GM18511 (cell line): Measurements from ENCODE around the gene PTOV1.

Experiments used
- ATAC-seq: cut with Tn5 transposase; IDR thresholded peaks from one replicate; pipeline ENCODE4 v1.9.1; 2021; ENCODE audit warnings: mild to moderate bottlenecking, moderate library complexity; ENCODE audit not compliant: unreplicated experiment

The PTOV1 gene

GRCh38 chr19:49857838-49858087 lies 6.8 kb downstream of the PTOV1 start:
- no peak for ATAC-seq

GRCh38 chr19:49858088-49858985 lies 7.4 kb downstream of the PTOV1 start:
- ATAC-seq, result no peak

DNA sequence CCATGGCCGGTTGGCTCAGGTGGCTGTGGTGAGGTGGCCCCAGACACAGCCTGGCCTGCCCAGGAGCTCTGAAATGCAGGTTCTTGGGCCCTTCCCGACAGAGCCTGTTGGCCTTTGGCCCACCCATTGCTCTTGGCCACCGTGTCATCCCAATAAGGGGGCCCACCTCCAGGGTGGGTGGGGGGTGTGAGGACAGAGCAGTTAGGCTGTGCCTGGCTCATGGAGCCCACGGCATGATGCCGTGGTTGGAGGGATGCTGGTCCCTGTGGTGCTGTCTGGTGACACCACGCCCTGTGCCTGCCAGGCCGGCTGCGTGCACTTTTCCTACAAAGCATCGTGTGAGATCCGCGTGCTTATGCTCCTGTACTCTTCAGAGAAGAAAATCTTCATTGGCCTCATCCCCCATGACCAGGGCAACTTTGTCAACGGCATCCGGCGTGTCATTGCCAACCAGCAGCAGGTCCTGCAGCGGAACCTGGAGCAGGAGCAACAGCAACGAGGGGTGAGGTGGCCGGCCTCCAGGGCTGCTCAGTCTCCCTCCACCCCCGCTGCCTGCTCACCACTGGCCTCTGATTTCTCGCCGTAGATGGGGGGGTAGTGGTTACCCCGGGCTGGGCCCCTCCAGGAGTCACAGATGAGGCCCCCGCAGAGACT lies 8.8 kb downstream of the PTOV1 start:
- ATAC-seq, result no peak

GRCh38 chr19:49860336-49861102 lies 9.6 kb downstream of the PTOV1 start:
- ATAC-seq, result no peak

- no peak for ATAC-seq
Observed at GRCh38 chr19:49861107-49861506, 10.1 kb downstream of the PTOV1 start.

GRCh38 chr19:49861541-49862378 lies 10.8 kb downstream of the PTOV1 start:
- ATAC-seq, result no peak

DNA sequence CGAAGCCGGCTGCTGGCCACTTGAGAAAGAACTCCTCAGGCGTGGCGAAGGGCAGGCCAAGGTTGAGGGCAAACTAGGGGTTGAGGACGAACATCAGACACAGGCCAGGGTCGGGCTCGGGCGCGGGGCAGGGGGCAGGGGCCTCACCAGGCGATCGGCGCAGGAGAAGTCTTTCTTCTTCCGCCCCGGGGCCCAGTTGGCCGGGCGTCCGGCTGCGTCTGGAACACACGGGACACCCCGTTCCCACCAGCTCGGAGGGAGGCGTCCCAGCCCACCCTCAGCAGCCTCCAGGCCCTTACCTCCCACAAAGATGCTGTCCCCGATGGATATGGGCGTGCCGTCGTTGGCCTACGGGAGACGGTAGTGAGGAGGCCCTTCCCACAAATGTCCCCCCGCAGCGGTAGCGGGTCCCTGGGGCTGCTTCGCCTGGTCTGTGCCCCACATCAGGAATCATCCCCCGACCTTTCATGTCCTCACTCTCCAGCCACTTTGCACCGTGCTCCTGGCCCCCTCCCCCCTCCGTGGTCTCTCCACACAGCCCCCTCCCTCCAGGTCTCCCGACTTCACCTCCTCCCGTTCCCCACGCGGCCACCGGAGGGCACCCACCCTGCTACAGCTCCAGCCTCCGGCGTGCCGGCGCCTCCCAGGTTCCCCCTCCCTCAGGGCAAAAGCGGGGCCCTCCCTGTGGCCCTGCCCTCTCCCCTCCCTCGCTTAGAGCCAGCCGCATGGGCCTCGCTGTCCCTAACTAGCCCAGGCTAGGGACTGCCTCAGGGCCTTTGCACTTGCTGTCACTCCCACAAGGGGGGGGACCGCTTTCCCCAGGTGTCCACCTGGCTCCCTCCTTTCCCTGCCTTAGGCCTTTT lies 11.7 kb downstream of the PTOV1 start:
- no peak for ATAC-seq

GRCh38 chr19:49863254-49863934 lies 12.4 kb downstream of the PTOV1 start:
- no peak for ATAC-seq

- ATAC-seq, result no peak
Observed at GRCh38 chr19:49863935-49864320, 13.0 kb downstream of the PTOV1 start.

GRCh38 chr19:49864890-49865289 lies 13.9 kb downstream of the PTOV1 start:
- no peak for ATAC-seq

DNA sequence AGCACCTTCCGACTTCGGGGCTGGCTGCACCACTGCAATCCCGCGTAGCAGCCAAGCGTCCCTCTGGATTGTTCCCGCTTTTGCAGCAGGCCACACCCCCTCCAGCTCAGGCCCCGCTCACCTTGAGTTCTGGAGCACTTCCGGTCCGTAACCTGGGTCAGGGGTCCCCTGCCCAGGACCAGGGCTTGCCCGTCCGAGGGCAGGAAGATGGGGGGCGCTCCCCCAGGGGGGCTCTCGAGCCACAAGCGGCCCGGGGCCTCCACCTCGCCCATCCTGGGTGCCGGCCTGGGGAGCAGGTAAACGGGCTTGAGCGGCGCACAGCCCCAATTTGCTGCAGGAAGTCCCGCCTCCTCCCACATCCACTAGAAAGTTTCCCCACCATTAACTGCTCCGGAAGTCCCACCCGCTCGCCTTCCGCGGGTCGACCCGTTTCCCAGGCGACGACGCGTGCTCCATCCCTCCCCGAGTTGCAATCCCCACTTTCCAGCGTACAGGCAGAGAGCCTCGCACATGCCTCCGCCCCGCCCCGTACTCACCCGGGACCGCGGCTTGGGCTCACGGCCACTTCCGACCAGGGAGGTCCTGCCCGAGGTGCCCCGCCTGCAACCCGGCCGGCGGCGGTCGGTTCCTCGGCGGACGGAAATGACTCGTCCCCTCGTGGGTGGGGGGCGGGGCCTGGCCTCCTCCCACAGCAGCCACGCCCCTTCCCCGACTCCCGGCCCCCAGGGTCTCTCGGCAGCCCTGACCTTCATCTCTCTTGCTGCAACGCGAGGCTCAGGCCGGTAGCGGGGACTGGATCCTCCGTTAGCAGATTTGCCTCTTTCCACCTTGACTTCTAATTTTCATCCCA lies 16.2 kb downstream of the PTOV1 start, which contains the start of gene PNKP:
PNKP (minus strand) TSS at position 644 of the 850 bp plus-strand sequence; CDS start at position 272, 372 bp downstream.
- ATAC-seq, result peak; percentile 50

- peak; percentile 8 for ATAC-seq
Observed at GRCh38 chr19:49869009-49869483, 18.1 kb downstream of the PTOV1 start.

- ATAC-seq, result peak; percentile 79
Observed at GRCh38 chr19:49869484-49870308, 18.7 kb downstream of the PTOV1 start.

GRCh38 chr19:49870309-49870901 lies 19.4 kb downstream of the PTOV1 start:
- ATAC-seq, result no peak

DNA sequence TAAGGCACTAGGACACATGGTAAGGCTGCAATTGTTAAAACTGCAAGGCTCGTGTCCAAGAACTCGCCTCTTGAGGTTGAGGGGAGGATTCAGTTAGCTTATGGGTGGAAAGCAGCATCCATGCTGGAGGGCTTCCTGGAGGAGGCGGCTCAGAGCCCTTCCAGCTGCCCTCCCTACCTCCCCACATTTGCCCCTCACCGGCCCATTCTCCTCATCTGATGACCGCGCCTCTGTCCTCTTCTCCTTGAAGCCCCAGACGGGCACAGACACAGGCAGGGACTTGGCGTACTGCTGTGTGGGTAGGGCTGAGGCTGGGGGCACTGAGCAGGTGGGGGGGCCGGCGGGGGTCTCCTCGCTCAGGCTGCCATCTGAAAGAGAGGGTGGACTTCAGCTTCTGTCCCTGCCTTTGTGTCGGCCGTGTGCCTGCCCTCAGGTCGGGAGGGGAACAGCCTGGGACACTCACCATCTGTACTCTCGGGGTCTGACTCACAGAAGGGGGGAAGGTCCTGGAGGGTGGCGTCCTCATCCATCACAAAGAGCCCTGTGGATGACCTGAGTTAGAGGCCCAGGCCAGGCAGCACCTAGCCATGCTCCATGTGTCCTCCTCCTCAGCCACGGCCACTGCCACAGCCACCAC lies 20.5 kb downstream of the PTOV1 start:
- ATAC-seq, result no peak
